IMR-90 (cell line): ENCODE data around the gene DALRD3.

Experiments used
- BHLHE40 ChIP-seq: fragments of 150-350 bp; IDR thresholded peaks from 2 replicates; pipeline ENCODE4 v1.6.1; 2016; ENCODE audit warnings: mild to moderate bottlenecking, low read depth, low read length
- CEBPB ChIP-seq: IDR thresholded peaks from 2 replicates; pipeline ENCODE4 v1.6.1; 2012; ENCODE audit warnings: low read depth, low read length, improper control_type of control experiment
- CTCF ChIP-seq: conservative IDR thresholded peaks from 2 replicates; pipeline ENCODE4 v1.5.1; 2012; ENCODE audit warnings: mild to moderate bottlenecking, low read depth, low read length, improper control_type of control experiment
- MXI1 ChIP-seq: IDR thresholded peaks from 2 replicates; pipeline ENCODE4 v1.6.1; 2012; ENCODE audit warnings: low read depth, mild to moderate bottlenecking, low read length, moderate library complexity, borderline replicate concordance
- POLR2A ChIP-seq: IDR thresholded peaks from 2 replicates; pipeline ENCODE4 v1.6.1; 2012; ENCODE audit warnings: mild to moderate bottlenecking, low read depth, low read length
- RAD21 ChIP-seq: IDR thresholded peaks from 2 replicates; pipeline ENCODE4 v1.6.1; 2012; ENCODE audit warnings: low read length, improper control_type of control experiment
- RCOR1 ChIP-seq: IDR thresholded peaks from 2 replicates; pipeline ENCODE4 v1.6.1; 2012; ENCODE audit warnings: mild to moderate bottlenecking, low read length, improper control_type of control experiment; ENCODE audit not compliant: insufficient replicate concordance
- USF2 ChIP-seq: fragments of 150-350 bp; IDR thresholded peaks from 2 replicates; pipeline ENCODE4 v1.6.1; 2017; ENCODE audit warnings: mild to moderate bottlenecking, antibody characterized with exemption, low read length, low read depth

- no peak for TF ChIP-seq CTCF
- TF ChIP-seq POLR2A, result no peak
- TF ChIP-seq RAD21, result no peak
- no peak for TF ChIP-seq CEBPB
- no peak for TF ChIP-seq MXI1
- no peak for TF ChIP-seq BHLHE40
- TF ChIP-seq USF2, result no peak
- TF ChIP-seq RCOR1, result no peak
Measured at GRCh38 chr3:48991851-48992545, 26.4 kb downstream of the DALRD3 start.
